GM19035 (cell line): ENCODE results near the gene ATG3.
"Not testable (repeated sequence)": the region's sequence is repeated elsewhere in the genome, so short reads cannot be mapped to it uniquely, and the experiment has no call there.

ENCODE experiments used
- ATAC-seq: cut with Tn5 transposase; IDR thresholded peaks from one replicate; pipeline ENCODE4 v1.9.1; 2021; ENCODE audit not compliant: unreplicated experiment

The ATG3 gene

DNA sequence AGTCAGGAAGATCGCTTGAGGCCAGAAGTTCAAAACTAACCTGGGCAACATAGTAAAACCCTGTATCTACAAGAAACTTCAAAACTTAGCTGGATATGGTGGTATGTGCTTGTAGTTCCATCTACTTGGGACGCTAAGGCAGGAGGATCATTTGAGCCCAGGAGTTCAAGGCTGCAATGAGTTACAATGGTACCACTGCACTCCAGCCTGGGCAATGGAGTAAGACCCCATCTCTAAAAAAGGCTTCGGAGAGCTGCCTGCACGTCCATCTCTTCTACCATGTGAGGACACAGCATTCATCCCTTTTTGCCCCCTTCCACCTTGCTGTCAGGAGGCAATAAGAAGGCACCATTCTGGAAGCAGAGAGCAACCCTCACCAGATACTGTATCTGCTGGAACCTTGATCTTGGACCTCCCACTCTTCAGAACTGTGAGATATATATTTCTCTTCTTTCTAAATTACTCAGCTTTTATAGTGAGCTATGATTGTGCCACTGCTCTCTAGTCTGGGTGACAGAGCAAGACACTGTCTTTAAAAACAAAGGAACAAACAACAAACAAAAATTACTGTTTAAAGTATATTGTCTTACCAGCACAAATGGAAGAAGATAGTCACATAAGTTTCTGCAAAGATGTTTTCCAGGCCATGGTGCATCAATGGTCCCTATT is 58.3 kb downstream of the ATG3 start:
- ATAC-seq, result no peak

DNA sequence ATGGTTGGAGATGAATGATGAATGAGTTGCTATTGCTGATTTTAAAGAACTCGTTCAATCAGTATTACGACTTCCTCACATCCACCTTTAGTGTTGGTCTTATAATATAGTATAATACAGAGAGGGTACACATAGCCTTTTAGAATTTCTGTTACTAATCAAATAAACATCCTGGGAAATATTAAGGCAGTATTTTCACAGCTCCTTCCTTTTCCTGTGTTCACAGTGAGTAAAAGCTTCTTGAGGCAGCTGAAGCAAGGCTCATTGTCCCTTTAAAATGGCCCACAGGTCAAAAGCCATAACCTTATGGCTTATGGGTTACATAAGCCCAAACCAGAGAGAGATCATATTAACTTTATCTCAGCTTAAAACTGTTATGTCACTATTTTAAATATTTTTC is 61.1 kb downstream of the ATG3 start:
- ATAC-seq, result no peak

DNA sequence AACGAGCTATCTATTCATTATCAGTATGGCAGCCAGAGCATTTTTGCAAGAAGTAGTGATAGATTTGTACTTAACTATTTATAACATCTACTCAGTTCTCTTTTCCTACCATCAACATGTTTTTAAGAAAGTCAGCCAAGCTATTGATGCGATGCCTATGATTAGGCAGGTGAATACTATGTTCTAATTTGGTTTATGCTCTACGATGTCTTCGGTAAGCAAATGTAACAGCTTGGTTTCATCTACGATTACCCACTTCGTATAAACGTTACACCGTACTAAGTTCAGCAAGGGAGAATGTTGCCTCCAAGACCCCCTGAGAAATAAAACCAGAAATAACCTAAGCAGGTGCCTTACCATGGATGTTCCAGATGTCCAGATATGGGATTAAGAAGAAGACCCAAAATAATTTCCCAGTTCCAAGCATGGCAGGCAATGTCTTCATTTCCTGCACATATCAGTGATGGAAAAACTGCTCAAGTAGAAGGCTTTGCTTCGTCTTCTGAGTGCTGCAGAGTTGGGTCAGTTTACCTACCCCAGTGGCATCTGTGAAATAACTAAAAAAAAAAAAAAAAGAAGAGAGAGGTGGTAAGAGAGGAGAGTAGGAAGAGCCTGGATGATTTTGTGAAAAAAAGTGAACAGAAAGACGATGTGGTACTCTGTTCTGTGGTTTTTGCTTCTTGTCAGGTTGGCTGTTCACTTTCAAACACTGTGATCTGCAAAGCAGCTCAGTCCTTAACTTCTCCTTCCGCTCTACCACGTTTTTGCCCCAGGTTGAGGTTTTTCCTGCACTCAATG is 62.6 kb downstream of the ATG3 start, which contains the start of gene BTLA:
TSS of gene BTLA (minus strand) at position 559 of the 798 bp plus-strand sequence. CDS start at position 445, 114 bp downstream.
- peak; percentile 51 for ATAC-seq

DNA sequence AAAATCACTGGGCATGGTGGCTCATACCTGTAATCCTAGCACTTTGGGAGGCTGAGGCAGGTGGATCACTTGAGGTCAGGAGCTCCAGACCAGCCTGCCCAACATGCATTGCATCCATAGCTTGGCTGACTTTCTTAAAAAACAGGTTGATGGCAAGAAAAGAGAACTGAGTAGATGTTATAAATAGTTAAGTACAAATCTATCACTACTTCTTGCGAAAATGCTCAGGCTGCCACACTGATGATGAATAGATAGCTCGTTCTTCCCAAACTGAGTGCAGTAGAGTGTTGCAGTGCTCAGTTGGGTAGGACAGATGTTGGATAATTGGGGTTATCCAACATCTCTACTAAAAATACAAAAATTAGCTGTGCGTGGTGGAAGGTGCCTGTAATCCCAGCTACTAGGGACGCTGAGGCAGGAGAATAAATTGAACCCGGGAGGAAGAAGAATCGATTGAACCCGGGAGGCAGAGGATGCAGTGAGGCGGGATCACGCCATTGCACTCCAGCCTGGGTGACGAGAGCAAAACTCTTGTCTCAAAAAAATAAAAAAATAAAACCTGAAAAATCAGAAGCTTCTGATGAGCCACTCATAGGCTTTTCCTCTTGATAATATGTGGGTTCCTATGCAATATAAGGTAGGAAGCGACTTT is 63.7 kb downstream of the ATG3 start:
- ATAC-seq, result no peak

DNA sequence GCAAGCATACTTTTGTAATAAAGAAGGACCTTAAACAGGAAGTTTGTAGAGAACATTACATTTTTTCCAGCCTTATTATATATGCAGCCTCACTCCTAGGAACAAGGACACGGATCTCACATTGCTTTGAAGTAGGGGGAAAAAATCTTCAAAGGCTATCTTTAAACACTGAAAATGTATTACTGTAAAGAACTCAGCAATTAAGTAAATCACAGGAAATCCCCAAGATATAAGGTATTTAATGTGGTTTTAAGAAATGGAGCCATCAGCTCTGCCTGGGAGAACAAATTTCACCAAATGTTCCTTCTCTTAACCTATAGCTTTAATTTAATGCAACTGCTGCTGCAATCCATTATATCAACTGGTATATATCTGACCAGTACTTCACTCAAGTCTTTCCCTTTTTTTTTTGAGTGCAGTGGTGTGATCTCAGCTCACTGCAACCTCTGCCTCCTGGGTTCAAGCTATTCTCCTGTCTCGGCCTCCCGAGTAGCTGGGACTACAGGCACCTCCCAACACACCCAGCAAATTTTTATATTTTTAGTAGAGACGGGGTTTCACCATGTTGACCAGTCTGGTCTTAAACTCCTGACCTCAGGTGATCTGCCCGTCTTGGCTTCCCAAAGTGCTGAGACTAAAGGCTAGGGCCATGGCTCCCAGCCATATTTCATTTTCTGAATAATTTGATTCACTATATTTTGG is 65.2 kb downstream of the ATG3 start:
- no peak for ATAC-seq

DNA sequence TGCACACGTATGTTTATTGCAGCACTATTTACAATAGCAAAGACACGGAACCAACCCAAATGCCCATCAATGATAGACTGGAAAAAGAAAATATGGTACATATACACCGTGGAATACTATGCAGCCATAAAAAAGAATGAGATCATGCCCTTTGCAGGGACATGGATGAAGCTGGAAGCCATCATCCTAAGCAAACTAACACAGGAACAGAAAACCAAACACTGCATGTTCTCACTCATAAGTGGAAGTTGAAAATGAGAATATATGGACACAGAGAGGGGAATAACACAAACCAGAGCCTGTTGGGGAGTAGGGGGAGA is 67.4 kb downstream of the ATG3 start:
- not testable (repeated sequence) for ATAC-seq

DNA sequence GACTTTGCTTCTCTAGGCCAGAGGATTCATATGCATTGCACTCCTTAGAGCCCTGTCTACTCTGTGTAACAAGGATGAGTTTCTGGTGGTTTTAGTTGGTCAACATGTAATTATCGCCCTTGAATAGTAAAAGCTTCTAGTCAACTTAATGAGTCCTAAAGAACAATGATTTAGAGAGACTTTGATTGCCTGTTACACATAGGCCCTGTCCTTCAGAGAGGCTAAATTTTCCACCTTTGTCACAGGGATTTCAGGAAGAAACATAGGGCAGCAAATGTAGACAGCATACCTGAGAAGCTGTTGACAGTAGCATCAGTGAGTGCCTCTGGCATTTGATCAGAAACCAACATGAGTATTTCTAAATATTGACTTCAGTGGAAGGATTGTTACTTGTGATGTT is 69.6 kb downstream of the ATG3 start:
- ATAC-seq, result no peak

DNA sequence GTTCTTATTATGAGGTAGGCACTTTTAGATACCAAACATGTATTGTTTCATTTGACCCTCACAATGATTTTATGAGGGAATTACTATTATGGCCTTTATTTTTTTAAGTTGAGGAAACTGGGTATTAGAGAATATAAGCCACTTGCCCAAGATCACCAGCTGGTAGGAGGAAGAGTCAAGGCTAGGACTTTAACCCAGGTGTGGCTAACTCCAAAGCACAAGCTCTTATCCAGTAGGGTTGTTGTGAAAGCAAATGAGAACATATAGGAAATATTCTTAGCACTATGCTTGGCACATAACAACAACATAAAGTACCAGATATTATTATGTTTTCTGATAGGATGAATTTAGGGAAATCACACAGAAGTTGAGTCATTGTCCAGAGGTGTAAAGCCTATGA is 70.4 kb downstream of the ATG3 start:
- ATAC-seq, result no peak

DNA sequence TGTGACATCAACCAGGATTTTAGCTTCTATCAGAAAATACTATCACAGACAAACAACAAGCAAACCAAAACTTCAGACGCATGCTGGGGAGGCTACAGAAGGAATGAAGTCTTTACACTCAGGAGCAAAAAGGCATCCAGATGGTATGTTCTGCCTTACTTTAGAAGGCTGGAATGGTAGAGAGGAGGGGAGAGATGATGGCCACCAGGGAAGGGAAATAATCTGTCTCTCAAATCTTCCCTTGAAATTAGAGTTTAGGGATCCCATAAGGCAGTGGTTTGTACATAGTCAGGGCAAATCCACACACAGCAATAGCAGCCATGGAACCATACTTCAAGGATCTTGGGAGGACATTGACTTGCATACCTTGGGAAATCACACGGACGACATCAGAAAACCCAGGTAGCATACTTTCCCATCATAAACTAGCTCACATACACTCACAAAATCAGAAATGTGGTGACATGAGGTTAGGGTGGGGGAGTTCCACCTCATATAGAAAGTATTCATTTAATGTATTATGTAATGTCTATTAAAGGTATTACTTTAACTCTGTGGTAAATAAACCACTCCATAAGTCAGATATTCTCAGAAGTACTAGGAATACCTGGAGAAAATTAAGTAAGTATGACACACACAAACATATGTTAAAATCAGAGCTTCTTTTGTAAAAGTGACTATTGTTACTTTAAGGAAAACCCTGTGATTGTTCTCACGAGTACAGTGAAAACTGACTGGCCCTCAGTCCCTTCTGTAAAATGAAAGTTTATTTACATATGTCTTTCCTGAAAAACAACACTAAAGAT is 71.9 kb downstream of the ATG3 start:
- peak; percentile 57 for ATAC-seq

DNA sequence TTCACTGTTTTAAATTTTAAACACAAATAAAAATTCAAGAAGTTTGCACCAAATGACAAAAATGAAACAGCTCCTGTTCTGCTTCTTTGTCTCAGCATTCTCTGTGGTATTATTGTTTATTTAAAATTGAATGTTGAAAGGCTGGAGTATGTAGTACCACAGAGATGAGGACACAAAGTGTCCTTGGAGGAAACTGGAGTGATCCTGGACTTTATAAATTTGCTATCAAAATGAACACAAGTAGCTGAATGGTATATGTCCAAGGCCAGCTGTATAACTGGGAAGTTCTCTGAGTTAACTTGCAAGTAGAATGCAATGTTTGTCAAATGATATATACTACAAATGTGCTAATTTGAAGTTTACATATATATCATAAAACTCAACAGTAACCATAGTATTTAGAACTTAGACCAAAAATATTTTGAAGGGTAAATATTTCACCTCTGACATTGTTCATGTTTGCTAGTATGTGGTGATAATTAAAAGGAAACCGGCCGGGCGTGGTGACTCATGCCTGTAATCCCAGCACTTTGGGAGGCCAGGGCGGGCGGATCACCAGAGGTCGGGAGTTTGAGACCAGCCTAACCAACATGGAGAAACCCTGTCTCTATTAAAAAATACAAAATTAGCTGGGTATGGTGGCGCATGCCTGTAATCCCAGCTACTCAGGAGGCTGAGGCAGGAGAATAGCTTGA is 74.8 kb downstream of the ATG3 start:
- no peak for ATAC-seq

DNA sequence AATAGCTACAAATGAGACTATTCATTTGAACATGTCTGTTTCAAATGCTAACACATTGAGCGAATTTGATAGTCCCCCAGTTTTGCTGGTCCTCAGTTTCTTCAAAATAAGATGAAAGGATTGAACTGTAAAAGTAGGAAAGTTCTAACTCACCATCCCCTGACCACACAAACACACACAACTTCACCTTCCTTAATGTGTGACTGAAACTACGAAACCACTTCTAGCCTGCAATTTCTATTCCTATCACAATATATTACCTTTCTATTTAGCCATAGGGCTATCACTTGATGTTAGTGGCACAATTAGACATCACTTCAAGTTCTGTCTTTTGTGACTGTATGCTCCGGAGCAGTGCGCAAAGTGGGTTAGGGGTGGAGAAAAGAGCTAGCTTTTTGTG is 77.4 kb downstream of the ATG3 start:
- no peak for ATAC-seq

DNA sequence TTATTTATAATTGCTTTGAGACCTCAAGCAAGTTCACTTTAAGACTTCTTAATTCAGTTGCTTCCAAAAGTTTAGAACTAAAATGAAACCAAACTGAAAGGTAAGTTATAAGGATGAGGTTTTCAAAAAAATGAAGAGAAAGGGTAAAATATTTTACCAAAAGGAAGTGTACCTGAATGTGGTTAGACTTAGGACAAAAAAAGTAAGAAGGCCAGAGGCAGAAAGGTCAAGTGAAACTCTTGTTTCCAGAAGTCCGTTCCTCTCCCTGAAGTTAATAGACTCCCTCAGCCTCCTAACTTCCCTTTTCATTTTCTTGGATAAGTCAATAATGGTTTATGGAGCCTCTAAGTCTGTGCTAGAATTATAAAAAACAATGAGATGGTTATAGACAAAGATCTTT is 79.1 kb downstream of the ATG3 start:
- no peak for ATAC-seq
